GM12892 (cell line): Measurements from ENCODE around the gene FOXO6.

Source experiments
- POLR2A ChIP-seq: IDR thresholded peaks from 2 replicates; pipeline ENCODE4 v1.6.1; 2011; ENCODE audit warnings: low read depth, low read length, control low read depth
- POLR2AphosphoS5 ChIP-seq: IDR thresholded peaks from 2 replicates; pipeline ENCODE4 v1.6.1; 2011; ENCODE audit warnings: low read depth, low read length, control low read depth
- TAF1 ChIP-seq: IDR thresholded peaks from 2 replicates; pipeline ENCODE4 v1.6.1; 2011; ENCODE audit warnings: low read depth, mild to moderate bottlenecking, control low read depth, low read length, borderline replicate concordance

- TF ChIP-seq POLR2A, result no peak
- no peak for TF ChIP-seq POLR2AphosphoS5
- TF ChIP-seq TAF1, result no peak
These were observed 3.4 kb downstream of the FOXO6 start for GRCh38 chr1:41364442-41365319.
